T-helper 9 cell (primary cell): ENCODE measurements around the gene HSCB.
"Not testable (repeated sequence)": the region's sequence is repeated elsewhere in the genome, so short reads cannot be mapped to it uniquely, and the experiment has no call there.

Experiments
- DNase-seq: peaks from one replicate; pipeline ENCODE4 v3.0.0-alpha.2; 2020

Gene HSCB

GRCh38 chr22:28792491-28793383 is 50.9 kb downstream of the HSCB start:
- no peak for DNase-seq

- no peak for DNase-seq
Measured at GRCh38 chr22:28793976-28794584, 52.2 kb downstream of the HSCB start.

- DNase-seq: no peak
Measured at GRCh38 chr22:28795071-28795693, 53.3 kb downstream of the HSCB start.

- no peak for DNase-seq
Measured at GRCh38 chr22:28795932-28796856, 54.4 kb downstream of the HSCB start.

GRCh38 chr22:28798810-28799605 is 57.2 kb downstream of the HSCB start:
- DNase-seq: no peak

- peak; percentile 17 for DNase-seq
Measured at GRCh38 chr22:28799606-28800307, 57.9 kb downstream of the HSCB start.

GRCh38 chr22:28800308-28801041 is 58.6 kb downstream of the HSCB start, which contains the start of gene XBP1:
XBP1 (minus strand) TSS chr22:28800569.
- peak; percentile 90 for DNase-seq

GRCh38 chr22:28801845-28802594 is 60.2 kb downstream of the HSCB start:
- DNase-seq: no peak

GRCh38 chr22:28802595-28803123 is 60.8 kb downstream of the HSCB start:
- no peak for DNase-seq

GRCh38 chr22:28805426-28805825 is 63.6 kb downstream of the HSCB start:
- DNase-seq: not testable (repeated sequence)
